Esophagus muscularis mucosa (tissue), 4 donors: ENCODE data around the gene PPP1R14C. TPM values are rescaled to one million over a fixed set of nuclear protein-coding genes. Genes with fewer than 3 reads are reported as not detected.

ENCODE experiments used
- DNase-seq: peaks from one replicate; pipeline ENCODE4 v3.0.0-alpha.2; 2017; ENCODE audit errors: extremely low spot score
- H3K27ac ChIP-seq, 4 donors: fragments of 200-600 bp; sonication (generic); replicated peaks in 1 of 4; 1 replicate in 3 of 4; 2 replicates in 1 of 4; pipeline ENCODE4 v1.5.1; 2016 to 2019; ENCODE audit warnings: mild to moderate bottlenecking in 1 of 4
- H3K27me3 ChIP-seq, 4 donors: fragments of 200-600 bp; sonication (generic); one replicate each; pipeline versions ENCODE4 v1.5.1 to v1.6.0; 2016 to 2019
- H3K36me3 ChIP-seq, 4 donors: fragments of 200-600 bp; sonication (generic); one replicate each; pipeline ENCODE4 v1.5.1; 2016 to 2019
- H3K4me1 ChIP-seq, 4 donors: fragments of 200-600 bp; sonication (generic); one replicate each; pipeline ENCODE4 v1.5.1; 2016 to 2019
- H3K4me3 ChIP-seq, 4 donors: fragments of 200-600 bp; sonication (generic); 1 replicate in 2 of 4; 2 replicates in 2 of 4; pipeline ENCODE4 v1.5.1; 2016 to 2019; ENCODE audit warnings: mild to moderate bottlenecking in 4 of 4, moderate library complexity in 1 of 4
- H3K9me3 ChIP-seq, 4 donors: fragments of 200-600 bp; sonication (generic); 1 replicate in 3 of 4; 2 replicates in 1 of 4; pipeline ENCODE4 v1.5.1; 2016 to 2019
- CTCF ChIP-seq, 3 experiments: fragments of 200-600 bp in 2 of 3; fragments of 450-650 bp in 1 of 3; sonication (generic) in 2 of 3; IDR thresholded peaks; one replicate each; pipeline ENCODE4 v1.5.1; 2017 to 2019; ENCODE audit warnings: antibody characterized with exemption in 3 of 3, mild to moderate bottlenecking in 2 of 3, moderate library complexity in 1 of 3
- EP300 ChIP-seq: sonication (generic); formaldehyde crosslinking; IDR thresholded peaks from one replicate; pipeline ENCODE4 v1.6.1; 2017; ENCODE audit warnings: antibody characterized with exemption
- POLR2A ChIP-seq: fragments of 450-650 bp; IDR thresholded peaks from one replicate; pipeline ENCODE4 v1.6.1; 2017; ENCODE audit warnings: antibody characterized with exemption, moderate library complexity, mild to moderate bottlenecking, low read depth
- POLR2AphosphoS5 ChIP-seq, 2 donors: sonication (generic); formaldehyde crosslinking; IDR thresholded peaks; one replicate each; pipeline ENCODE4 v1.6.1; 2017; ENCODE audit warnings: antibody characterized with exemption in 2 of 2
- WGBS: methylation state at CpG from one replicate; pipeline ENCODE4 v1.1.5; 2018; 5-methylcytosine and 5-hydroxymethylcytosine counted together
- intact Hi-C: fragments of 100-400 bp; cut with DNase I; formaldehyde crosslinking; loops from one replicate; pipeline ENCODE4 v1.15.1; 2023
- small RNA-seq, 3 donors: library from RNA; depleted of rRNA; stranded (forward); fragments of <200 nt; gene quantifications; one replicate each; pipeline ENCODE3, GENCODE V24; 2016
- total RNA-seq, 4 donors: library from RNA; depleted of rRNA; stranded (reverse); fragments of >200 nt; gene quantifications; one replicate each; pipeline versions ENCODE4 v1.1.0 to v1.2.1, GENCODE V29; 2016

Gene PPP1R14C
- total RNA-seq, 4 donors from 2014 or later, result 0.26 to 0.40 TPM; not detected in 2

GRCh38 chr6:150298030-150298380 is 155.2 kb downstream of the PPP1R14C start:
- 91% methylated on average over 2 of the region's 2 CpGs for WGBS
- TF ChIP-seq EP300 (no peak), POLR2A (no peak), POLR2AphosphoS5 (IDR thresholded peaks at IDR 0.05) (no peak), CTCF (IDR thresholded peaks at IDR 0.05) (no peak)
- no peak for DNase-seq
- Histone ChIP-seq H3K4me1 (no peaks in the 10 kb centered on the region), H3K27me3 (no peaks in the 10 kb centered on the region), H3K9me3 (peaks cover 0 to 16% (median 7%) of the 10 kb centered on the region in 4 donors), H3K27ac (no peak overlapping the region), H3K4me3 (no peak overlapping the region), H3K36me3 (no peaks in the 10 kb centered on the region)
- intact Hi-C loops, result no loop called here

GRCh38 chr6:150298676-150299075 is 155.8 kb downstream of the PPP1R14C start:
- 97% methylated on average over 1 of the region's 1 CpG for WGBS
- H3K27ac ChIP-seq, result no peak overlapping the region
- TF ChIP-seq EP300 (no peak), CTCF (IDR thresholded peaks at IDR 0.05) (no peak), POLR2AphosphoS5 (IDR thresholded peaks at IDR 0.05) (no peak), POLR2A (no peak)
- peaks cover 0 to 16% (median 7%) of the 10 kb centered on the region in 4 donors for H3K9me3 ChIP-seq
- no peak overlapping the region for H3K4me3 ChIP-seq
- no peaks in the 10 kb centered on the region for H3K27me3 ChIP-seq
- H3K36me3 ChIP-seq, result no peaks in the 10 kb centered on the region
- no peak for DNase-seq
- no peaks in the 10 kb centered on the region for H3K4me1 ChIP-seq
- intact Hi-C loops, result no loop called here

Small RNAs within 50 kb of the gene (small RNA-seq; reads per million reads assigned to genes)
- 0 reads per million in 3 donors for gene RF01210

Other genes with a start within 250 kb of the PPP1R14C start
- under 1 TPM in 1 of 4 donors, not detected in 3; 0.29 TPM for gene RAET1E, start 244.9 kb upstream of the PPP1R14C start, total RNA-seq
- under 1 TPM in 2 of 4 donors, not detected in 2; 0.29 to 0.32 TPM for gene RAET1G, start 219.9 kb upstream of the PPP1R14C start, total RNA-seq
- gene ULBP2, start 201.0 kb upstream of the PPP1R14C start, total RNA-seq, result under 1 TPM in 1 of 4 donors, not detected in 3; 0.39 TPM
- gene ULBP1, start 179.1 kb upstream of the PPP1R14C start, total RNA-seq, result under 1 TPM in 1 of 4 donors, not detected in 3; 0.17 TPM
- gene RAET1L, start 117.5 kb upstream of the PPP1R14C start, total RNA-seq, result not detected
- gene ULBP3, start 73.9 kb upstream of the PPP1R14C start, total RNA-seq, result under 1 TPM in 3 of 4 donors, not detected in 1; 0.50 to 0.86 (median 0.65) TPM
- not detected for gene IYD, start 226.0 kb downstream of the PPP1R14C start, total RNA-seq